OCI-LY3 (cell line): ENCODE measurements around the gene RHOT1.
A peak's percentile ranks its signal among the peaks of the same experiment; 100 is the strongest.
"Not testable (repeated sequence)": the region's sequence is repeated elsewhere in the genome, so short reads cannot be mapped to it uniquely, and the experiment has no call there.

ENCODE experiments used
- H2AFZ ChIP-seq: fragments of 200-600, 300-600 bp; shearing (Covaris generic); 2 replicates; pipeline ENCODE4 v1.6.0; 2014; ENCODE audit warnings: antibody characterized with exemption, low read depth, low read length
- H3K27ac ChIP-seq: fragments of 200-600, 300-600 bp; sonication (generic); 2 replicates; pipeline ENCODE4 v1.5.1; 2014; ENCODE audit warnings: mild to moderate bottlenecking, low read length, moderate library complexity, mixed read lengths
- H3K27me3 ChIP-seq: fragments of 200-600, 300-600 bp; sonication (generic); 2 replicates; pipeline ENCODE4 v1.6.1; 2014; ENCODE audit warnings: low read depth, low read length, mixed read lengths
- H3K36me3 ChIP-seq: fragments of 200-600, 300-600 bp; sonication (generic); replicated peaks from 2 replicates; pipeline ENCODE3; 2014; ENCODE audit warnings: low read depth, low read length, mixed read lengths
- H3K4me1 ChIP-seq: fragments of 300-600, 200-600 bp; sonication (generic); 2 replicates; pipeline ENCODE4 v1.6.1; 2014; ENCODE audit warnings: low read length, mixed read lengths
- H3K4me2 ChIP-seq: fragments of 200-600, 300-600 bp; sonication (generic); 2 replicates; pipeline ENCODE4 v1.6.1; 2014; ENCODE audit warnings: low read length, mixed read lengths
- H3K4me3 ChIP-seq: fragments of 300-600, 200-600 bp; sonication (generic); 2 replicates; pipeline ENCODE4 v1.5.1; 2014; ENCODE audit warnings: antibody characterized with exemption, mild to moderate bottlenecking, low read length, moderate library complexity
- H3K79me2 ChIP-seq: fragments of 300-600, 200-600 bp; shearing (Covaris generic); 2 replicates; pipeline ENCODE4 v1.6.1; 2014; ENCODE audit warnings: mild to moderate bottlenecking, low read length, mixed read lengths
- H3K9ac ChIP-seq: fragments of 300-600, 200-600 bp; shearing (Covaris generic); 2 replicates; pipeline ENCODE4 v1.6.0; 2014; ENCODE audit warnings: mild to moderate bottlenecking, low read length, moderate library complexity
- H3K9me3 ChIP-seq: fragments of 200-600, 300-600 bp; shearing (Covaris generic); 2 replicates; pipeline ENCODE4 v1.6.1; 2014; ENCODE audit warnings: low read length, mixed read lengths; ENCODE audit not compliant: insufficient read depth
- H4K20me1 ChIP-seq: fragments of 200-600, 300-600 bp; sonication (generic); 2 replicates; pipeline ENCODE4 v1.6.1; 2016; ENCODE audit warnings: low read length, mixed read lengths; ENCODE audit not compliant: insufficient read depth
- CTCF ChIP-seq: fragments of 200-600, 300-600 bp; sonication (generic); IDR thresholded peaks from 2 replicates; pipeline ENCODE4 v1.5.1; 2014; ENCODE audit warnings: antibody characterized with exemption, low read length, low read depth
- EZH2phosphoT487 ChIP-seq: fragments of 200-600 bp; shearing (Covaris generic); IDR thresholded peaks from 2 replicates; pipeline ENCODE4 v1.6.1; 2018; ENCODE audit warnings: antibody characterized with exemption, mixed run types, low read depth

Gene RHOT1

DNA sequence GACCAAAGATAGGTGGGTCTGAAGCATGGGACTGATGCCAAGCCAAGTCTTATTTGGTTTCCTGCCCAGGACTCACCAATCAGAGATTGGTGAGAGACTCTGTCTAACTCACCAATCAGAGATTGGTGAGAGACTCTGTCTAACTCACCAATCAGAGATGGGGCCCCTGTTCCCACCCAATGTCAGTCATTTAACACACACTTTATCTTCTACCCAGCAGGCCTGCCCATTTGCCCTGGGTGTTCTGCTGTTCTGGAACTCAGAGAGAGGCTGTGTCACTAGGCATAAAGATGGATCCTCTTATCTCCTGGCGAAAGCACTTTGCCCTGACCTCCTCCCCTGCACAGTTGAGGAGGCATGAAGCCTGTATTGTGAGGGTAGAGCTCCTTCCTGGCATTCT is 5.4 kb upstream of the RHOT1 start:
- H3K79me2 ChIP-seq = no peaks in the 10 kb centered on the region
- H3K27me3 ChIP-seq = no peaks in the 10 kb centered on the region
- H3K36me3 ChIP-seq = no peaks in the 10 kb centered on the region
- H3K4me3 ChIP-seq = no peak overlapping the region
- H3K27ac ChIP-seq = no peak overlapping the region
- no peaks in the 10 kb centered on the region for H4K20me1 ChIP-seq
- TF ChIP-seq CTCF = no peak
- no peak for TF ChIP-seq EZH2phosphoT487
- no peaks in the 10 kb centered on the region for H3K9me3 ChIP-seq
- no peak overlapping the region for H3K4me2 ChIP-seq
- H3K4me1 ChIP-seq = peaks cover 10% of the 10 kb centered on the region
- H3K9ac ChIP-seq = no peak overlapping the region
- no peak overlapping the region for H2AFZ ChIP-seq

DNA sequence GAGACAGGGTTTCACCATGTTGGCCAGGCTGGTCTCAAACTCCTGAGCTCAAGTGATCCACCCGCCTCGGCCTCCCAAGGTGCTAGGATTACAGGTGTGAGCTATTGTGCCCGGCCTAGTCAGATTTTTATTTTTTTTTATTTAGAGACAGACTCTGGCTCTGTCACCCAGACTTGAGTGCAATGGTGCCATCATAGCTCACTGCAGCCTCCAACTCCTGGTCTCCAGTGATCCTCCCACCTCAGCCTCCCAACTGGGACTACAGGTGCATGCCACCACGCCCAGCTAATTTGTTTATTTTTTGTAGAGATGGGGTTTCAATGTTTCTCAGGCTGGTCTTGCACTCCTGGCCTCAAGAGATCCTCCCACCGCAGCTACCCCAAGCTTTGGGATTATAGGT is 2.8 kb upstream of the RHOT1 start:
- not testable (repeated sequence) for H3K27ac ChIP-seq, H3K36me3 ChIP-seq, H3K4me2 ChIP-seq, H3K9me3 ChIP-seq, H2AFZ ChIP-seq, H3K4me3 ChIP-seq, H3K27me3 ChIP-seq, H3K9ac ChIP-seq, H4K20me1 ChIP-seq
- Histone ChIP-seq H3K79me2 (peaks cover 22% of the 10 kb centered on the region), H3K4me1 (peaks cover 16% of the 10 kb centered on the region)

GRCh38 chr17:32141258-32141657 is 1.0 kb upstream of the RHOT1 start:
- Histone ChIP-seq H3K4me1 (peaks cover 16% of the 10 kb centered on the region), H3K4me2 (peak overlapping the region; percentile 88), H2AFZ (peak overlapping the region; percentile 82), H3K36me3 (no peaks in the 10 kb centered on the region), H3K79me2 (peaks cover 26% of the 10 kb centered on the region), H3K9ac (peak overlapping the region; percentile 77), H4K20me1 (no peaks in the 10 kb centered on the region), H3K4me3 (peak overlapping the region; percentile 83), H3K27me3 (no peaks in the 10 kb centered on the region), H3K27ac (no peak overlapping the region; the same call in 1 of the 2 replicates), H3K9me3 (no peaks in the 10 kb centered on the region)
- TF ChIP-seq CTCF = no peak
- TF ChIP-seq EZH2phosphoT487 = no peak

GRCh38 chr17:32141679-32142037 is 644 bp upstream of the RHOT1 start:
- TF ChIP-seq CTCF = no peak
- TF ChIP-seq EZH2phosphoT487 = no peak
- Histone ChIP-seq H3K27ac (peak overlapping the region; percentile 28), H3K4me3 (peak overlapping the region; percentile 83)

More at GRCh38 chr17:32141679-32142037, 644 bp upstream of the RHOT1 start:
- Histone ChIP-seq H3K36me3 (no peaks in the 10 kb centered on the region), H3K4me2 (peak overlapping the region; percentile 88), H3K9ac (peak overlapping the region; percentile 77), H3K79me2 (peaks cover 26% of the 10 kb centered on the region), H2AFZ (peak overlapping the region; percentile 82), H3K4me1 (peaks cover 16% of the 10 kb centered on the region), H3K9me3 (no peaks in the 10 kb centered on the region), H3K27me3 (no peaks in the 10 kb centered on the region), H4K20me1 (no peaks in the 10 kb centered on the region)
